ENCODE data around the gene RPUSD1.
"Not testable (repeated sequence)": the region's sequence is repeated elsewhere in the genome, so short reads cannot be mapped to it uniquely, and the experiment has no call there.

The RPUSD1 gene

GRCh38 chr16:787978-788398, at the start of gene RPUSD1:
Gene RPUSD1, minus strand, starts transcription at chr16:788381. Its CDS starts 644 bp downstream, at chr16:787737.
- no peak for DNase-seq

- not testable (repeated sequence) for DNase-seq
Measured at GRCh38 chr16:836822-837221, 48.6 kb upstream of the RPUSD1 start.

GRCh38 chr16:836221-836620, 48.0 kb upstream of the RPUSD1 start:
- DNase-seq: no peak

- no peak for DNase-seq
Measured at GRCh38 chr16:835373-835772, 47.2 kb upstream of the RPUSD1 start.

- no peak for DNase-seq
Measured at GRCh38 chr16:833411-833810, 45.2 kb upstream of the RPUSD1 start.

GRCh38 chr16:832652-833336, 44.6 kb upstream of the RPUSD1 start:
- DNase-seq: no peak

GRCh38 chr16:831571-832413, 43.6 kb upstream of the RPUSD1 start:
- no peak for DNase-seq

GRCh38 chr16:830871-831570, 42.8 kb upstream of the RPUSD1 start:
- no peak for DNase-seq

GRCh38 chr16:830107-830870, 42.1 kb upstream of the RPUSD1 start:
- DNase-seq: no peak

GRCh38 chr16:828891-829290, 40.7 kb upstream of the RPUSD1 start:
- no peak for DNase-seq

GRCh38 chr16:827513-827912, 39.3 kb upstream of the RPUSD1 start:
- no peak for DNase-seq

GRCh38 chr16:825341-826061, 37.3 kb upstream of the RPUSD1 start:
- DNase-seq: no peak

- DNase-seq: no peak
Measured at GRCh38 chr16:824601-825000, 36.4 kb upstream of the RPUSD1 start.

- no peak for DNase-seq
Measured at GRCh38 chr16:824194-824593, 36.0 kb upstream of the RPUSD1 start.

GRCh38 chr16:822909-823297, 34.7 kb upstream of the RPUSD1 start:
- no peak for DNase-seq

GRCh38 chr16:822174-822908, 34.2 kb upstream of the RPUSD1 start:
- no peak for DNase-seq

GRCh38 chr16:821751-822150, 33.6 kb upstream of the RPUSD1 start:
- no peak for DNase-seq

- DNase-seq: no peak
Measured at GRCh38 chr16:820748-821147, 32.6 kb upstream of the RPUSD1 start.

- not testable (repeated sequence) for DNase-seq
Measured at GRCh38 chr16:820044-820408, 31.8 kb upstream of the RPUSD1 start.

GRCh38 chr16:819336-820043, 31.3 kb upstream of the RPUSD1 start:
- DNase-seq: no peak

- DNase-seq: no peak
Measured at GRCh38 chr16:818592-818991, 30.4 kb upstream of the RPUSD1 start.

Data from HCEC 1CT (cell line).